Fibroblast of mammary gland (primary cell): ENCODE measurements around the gene STX12.

Source experiments
- DNase-seq: peaks from one replicate; pipeline ENCODE4 v3.0.0-alpha.2; 2010; ENCODE audit warnings: low read depth
- H3K4me3 ChIP-seq: 2 replicates; pipeline ENCODE4 v1.5.1; 2011; ENCODE audit warnings: low read depth, mild to moderate bottlenecking, low read length, moderate library complexity; ENCODE audit not compliant: control insufficient read depth
- CTCF ChIP-seq: conservative IDR thresholded peaks from 2 replicates; pipeline ENCODE4 v1.5.1; 2011; ENCODE audit warnings: low read depth, low read length, inconsistent platforms; ENCODE audit not compliant: control insufficient read depth, insufficient read depth

Gene STX12

DNA sequence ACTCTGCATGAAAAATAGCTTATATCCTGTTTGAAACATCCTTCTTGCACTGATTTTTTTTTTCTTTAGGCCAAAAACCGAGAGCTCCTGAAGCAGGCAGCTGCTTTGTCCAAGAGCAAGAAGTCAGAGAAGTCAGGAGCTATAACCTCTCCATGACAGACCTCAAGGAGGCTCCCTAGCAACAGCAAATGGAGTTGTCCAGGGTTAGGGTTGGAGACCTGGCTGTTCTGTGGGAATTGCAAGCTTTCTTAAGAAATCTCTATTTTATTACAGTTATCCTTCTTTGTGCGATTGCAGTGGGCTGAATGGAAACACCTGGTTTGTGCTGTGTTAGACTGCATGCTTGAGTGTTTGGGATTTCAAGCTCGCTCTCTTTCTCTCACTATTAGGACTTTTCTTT, 12.6 kb upstream of the STX12 start:
- H3K4me3 ChIP-seq, result no peak overlapping the region
- peak; percentile 25 for DNase-seq
- no peak for TF ChIP-seq CTCF

DNA sequence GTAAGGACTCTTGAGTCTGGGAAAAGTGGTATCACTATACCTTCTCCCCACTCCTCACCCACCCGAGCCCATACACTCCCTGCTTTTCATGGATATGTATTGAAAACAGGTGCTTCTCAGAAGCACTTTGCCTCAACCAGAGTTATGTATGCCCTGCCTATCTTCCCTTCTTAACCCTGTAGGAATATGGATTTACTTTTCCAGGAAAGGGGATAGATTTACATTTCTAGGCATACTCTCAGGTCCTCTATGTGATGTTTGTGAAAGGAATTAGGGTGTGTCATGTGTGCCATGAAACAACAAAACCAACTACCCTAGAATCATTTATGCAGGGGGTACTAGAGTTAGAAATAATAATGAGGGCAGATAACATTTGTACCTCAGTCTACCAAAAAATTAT, 11.0 kb upstream of the STX12 start:
- no peak overlapping the region for H3K4me3 ChIP-seq
- DNase-seq, result no peak
- TF ChIP-seq CTCF, result no peak

GRCh38 chr1:27763358-27763757, 9.7 kb upstream of the STX12 start:
- TF ChIP-seq CTCF, result no peak
- DNase-seq, result no peak
- no peak overlapping the region for H3K4me3 ChIP-seq

DNA sequence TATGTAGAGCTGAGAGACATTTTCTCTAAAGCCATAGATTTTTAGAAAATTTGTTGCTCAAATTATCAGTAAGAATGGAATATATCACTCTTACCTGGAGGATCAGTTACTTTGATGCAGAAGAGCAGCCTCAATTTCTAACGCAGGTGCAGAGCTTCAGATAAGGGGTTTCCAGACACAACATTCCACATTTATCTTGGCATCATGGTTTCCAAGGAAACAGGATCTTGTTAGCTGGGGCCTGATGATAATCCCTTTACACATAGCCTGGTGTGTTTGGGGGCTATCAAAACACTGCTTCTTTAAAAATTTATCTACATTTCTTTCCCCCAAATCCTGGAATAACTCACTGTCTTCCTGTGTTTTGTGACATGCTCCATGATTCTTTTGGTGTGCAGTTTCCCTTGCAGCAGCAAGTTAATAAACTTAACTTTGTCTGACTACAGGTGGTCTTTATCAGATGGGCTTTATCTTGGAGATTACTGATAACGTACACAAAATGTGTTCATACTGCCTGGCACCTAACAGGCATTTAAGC, 2.7 kb upstream of the STX12 start:
- no peak overlapping the region for H3K4me3 ChIP-seq
- TF ChIP-seq CTCF, result no peak
- no peak for DNase-seq

DNA sequence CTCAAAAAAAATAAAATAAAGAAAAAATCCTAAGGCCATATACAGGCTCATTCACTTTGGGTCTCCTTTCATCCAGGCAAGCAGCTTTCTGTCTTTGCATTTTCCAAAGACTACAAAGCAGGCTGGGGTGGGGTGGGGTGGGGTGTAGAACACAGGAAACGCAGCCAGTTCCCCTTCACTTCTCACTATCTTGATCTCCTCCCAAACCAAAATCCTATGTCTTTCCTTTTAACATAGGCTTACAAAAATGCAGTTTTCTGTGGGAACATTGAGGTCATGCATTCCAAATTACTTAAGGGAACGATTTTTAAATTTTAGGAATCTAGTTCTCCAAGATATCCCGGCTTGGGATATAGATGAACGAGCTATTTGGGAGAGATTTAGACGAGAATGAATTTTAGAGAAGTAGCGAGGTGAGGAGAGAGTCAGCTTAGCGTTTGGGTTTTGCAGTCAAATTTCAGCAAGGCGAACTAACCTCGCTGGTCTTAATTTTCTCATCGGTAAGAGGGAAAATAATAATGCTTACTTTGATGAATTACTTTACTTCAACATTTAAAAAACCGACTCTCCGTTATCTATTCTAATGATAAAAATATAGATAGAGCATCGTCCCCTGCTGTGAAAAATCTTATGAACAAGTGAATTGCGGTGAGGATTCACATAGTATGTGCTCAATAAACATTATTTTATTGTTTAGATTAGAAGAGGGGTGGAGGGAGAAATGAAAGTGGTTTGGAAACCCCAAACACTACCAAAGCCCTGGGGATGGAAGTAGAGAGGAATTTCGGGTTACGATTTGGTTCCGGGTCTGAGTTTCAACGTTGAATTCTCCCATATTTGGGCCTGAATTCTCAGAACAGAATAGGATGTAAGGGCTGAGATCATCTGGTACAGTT, 735 bp upstream of the STX12 start:
- peak overlapping the region; percentile 95 for H3K4me3 ChIP-seq
- TF ChIP-seq CTCF, result no peak
- peak; percentile 25 for DNase-seq

GRCh38 chr1:27773826-27774445, 917 bp downstream of the STX12 start:
- H3K4me3 ChIP-seq, result peak overlapping the region; percentile 95
- DNase-seq, result peak; percentile 29
- TF ChIP-seq CTCF, result no peak
